ENCODE results near the gene THRAP3. TPM values are rescaled to one million over a fixed set of nuclear protein-coding genes. Genes with fewer than 3 reads are reported as not detected.

Gene THRAP3
- total and polyA plus RNA-seq, 9 of the 15 experiments (the other 6 are each of a cell fraction or from before 2014, with no cell fraction given): 66.2 to 135 (median 113) TPM

DNA sequence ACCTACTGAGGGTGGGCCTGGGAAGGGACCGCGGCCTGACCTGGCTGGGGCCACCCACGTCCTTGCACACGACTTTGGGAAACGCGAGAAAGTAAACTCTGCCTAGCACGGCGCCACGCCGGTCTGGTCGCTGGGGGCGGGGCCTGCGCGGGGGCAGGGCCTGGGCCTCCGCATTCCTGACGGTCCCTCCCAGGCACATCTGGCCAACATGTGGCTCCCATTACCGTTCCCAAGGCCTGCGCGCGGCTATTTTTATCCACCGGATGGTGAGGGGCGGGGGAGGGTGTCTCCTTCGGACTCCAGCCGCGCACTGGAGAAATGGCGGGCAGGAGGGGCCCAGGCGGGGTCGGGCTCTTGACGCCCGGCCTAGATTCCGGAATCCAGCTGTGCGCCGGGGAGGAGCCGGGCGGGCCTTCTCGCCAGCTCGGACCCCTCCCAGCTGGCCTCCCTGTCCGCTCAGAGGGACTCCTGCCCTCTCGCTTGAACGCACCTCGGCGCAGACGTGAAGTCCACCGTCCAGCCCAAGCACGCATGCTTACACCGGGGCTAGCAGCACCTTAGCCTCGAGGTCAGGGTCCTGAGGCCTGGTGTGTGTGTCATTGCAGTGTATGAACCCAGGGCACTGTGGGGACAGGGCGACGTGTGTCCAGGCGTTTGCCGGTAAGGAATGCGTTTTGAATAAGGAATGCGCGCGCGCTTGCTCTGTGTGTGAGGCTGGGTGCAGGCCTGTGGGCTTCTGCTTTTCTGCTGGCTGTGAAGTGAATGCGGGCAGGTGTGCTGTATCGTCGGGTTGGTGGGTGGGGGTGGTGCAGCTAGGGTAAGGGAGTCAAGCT is 97.1 kb downstream of the THRAP3 start (continued):
- TF ChIP-seq, protein P1, sequence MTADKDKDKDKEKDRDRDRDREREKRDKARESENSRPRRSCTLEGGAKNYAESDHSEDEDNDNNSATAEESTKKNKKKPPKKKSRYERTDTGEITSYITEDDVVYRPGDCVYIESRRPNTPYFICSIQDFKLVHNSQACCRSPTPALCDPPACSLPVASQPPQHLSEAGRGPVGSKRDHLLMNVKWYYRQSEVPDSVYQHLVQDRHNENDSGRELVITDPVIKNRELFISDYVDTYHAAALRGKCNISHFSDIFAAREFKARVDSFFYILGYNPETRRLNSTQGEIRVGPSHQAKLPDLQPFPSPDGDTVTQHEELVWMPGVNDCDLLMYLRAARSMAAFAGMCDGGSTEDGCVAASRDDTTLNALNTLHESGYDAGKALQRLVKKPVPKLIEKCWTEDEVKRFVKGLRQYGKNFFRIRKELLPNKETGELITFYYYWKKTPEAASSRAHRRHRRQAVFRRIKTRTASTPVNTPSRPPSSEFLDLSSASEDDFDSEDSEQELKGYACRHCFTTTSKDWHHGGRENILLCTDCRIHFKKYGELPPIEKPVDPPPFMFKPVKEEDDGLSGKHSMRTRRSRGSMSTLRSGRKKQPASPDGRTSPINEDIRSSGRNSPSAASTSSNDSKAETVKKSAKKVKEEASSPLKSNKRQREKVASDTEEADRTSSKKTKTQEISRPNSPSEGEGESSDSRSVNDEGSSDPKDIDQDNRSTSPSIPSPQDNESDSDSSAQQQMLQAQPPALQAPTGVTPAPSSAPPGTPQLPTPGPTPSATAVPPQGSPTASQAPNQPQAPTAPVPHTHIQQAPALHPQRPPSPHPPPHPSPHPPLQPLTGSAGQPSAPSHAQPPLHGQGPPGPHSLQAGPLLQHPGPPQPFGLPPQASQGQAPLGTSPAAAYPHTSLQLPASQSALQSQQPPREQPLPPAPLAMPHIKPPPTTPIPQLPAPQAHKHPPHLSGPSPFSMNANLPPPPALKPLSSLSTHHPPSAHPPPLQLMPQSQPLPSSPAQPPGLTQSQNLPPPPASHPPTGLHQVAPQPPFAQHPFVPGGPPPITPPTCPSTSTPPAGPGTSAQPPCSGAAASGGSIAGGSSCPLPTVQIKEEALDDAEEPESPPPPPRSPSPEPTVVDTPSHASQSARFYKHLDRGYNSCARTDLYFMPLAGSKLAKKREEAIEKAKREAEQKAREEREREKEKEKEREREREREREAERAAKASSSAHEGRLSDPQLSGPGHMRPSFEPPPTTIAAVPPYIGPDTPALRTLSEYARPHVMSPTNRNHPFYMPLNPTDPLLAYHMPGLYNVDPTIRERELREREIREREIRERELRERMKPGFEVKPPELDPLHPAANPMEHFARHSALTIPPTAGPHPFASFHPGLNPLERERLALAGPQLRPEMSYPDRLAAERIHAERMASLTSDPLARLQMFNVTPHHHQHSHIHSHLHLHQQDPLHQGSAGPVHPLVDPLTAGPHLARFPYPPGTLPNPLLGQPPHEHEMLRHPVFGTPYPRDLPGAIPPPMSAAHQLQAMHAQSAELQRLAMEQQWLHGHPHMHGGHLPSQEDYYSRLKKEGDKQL (CRISPR knock-in tag; IDR thresholded peaks at IDR 0.05; ENCODE audit: borderline replicate concordance): peak; percentile 94; the same call in 1 of the 2 replicates
- TF ChIP-seq, protein P2, sequence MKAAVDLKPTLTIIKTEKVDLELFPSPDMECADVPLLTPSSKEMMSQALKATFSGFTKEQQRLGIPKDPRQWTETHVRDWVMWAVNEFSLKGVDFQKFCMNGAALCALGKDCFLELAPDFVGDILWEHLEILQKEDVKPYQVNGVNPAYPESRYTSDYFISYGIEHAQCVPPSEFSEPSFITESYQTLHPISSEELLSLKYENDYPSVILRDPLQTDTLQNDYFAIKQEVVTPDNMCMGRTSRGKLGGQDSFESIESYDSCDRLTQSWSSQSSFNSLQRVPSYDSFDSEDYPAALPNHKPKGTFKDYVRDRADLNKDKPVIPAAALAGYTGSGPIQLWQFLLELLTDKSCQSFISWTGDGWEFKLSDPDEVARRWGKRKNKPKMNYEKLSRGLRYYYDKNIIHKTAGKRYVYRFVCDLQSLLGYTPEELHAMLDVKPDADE (conservative IDR thresholded peaks at IDR 0.05; ENCODE audit: control insufficient read depth, low read depth, low read length): peak; percentile 92
- TF ChIP-seq, protein P3, sequence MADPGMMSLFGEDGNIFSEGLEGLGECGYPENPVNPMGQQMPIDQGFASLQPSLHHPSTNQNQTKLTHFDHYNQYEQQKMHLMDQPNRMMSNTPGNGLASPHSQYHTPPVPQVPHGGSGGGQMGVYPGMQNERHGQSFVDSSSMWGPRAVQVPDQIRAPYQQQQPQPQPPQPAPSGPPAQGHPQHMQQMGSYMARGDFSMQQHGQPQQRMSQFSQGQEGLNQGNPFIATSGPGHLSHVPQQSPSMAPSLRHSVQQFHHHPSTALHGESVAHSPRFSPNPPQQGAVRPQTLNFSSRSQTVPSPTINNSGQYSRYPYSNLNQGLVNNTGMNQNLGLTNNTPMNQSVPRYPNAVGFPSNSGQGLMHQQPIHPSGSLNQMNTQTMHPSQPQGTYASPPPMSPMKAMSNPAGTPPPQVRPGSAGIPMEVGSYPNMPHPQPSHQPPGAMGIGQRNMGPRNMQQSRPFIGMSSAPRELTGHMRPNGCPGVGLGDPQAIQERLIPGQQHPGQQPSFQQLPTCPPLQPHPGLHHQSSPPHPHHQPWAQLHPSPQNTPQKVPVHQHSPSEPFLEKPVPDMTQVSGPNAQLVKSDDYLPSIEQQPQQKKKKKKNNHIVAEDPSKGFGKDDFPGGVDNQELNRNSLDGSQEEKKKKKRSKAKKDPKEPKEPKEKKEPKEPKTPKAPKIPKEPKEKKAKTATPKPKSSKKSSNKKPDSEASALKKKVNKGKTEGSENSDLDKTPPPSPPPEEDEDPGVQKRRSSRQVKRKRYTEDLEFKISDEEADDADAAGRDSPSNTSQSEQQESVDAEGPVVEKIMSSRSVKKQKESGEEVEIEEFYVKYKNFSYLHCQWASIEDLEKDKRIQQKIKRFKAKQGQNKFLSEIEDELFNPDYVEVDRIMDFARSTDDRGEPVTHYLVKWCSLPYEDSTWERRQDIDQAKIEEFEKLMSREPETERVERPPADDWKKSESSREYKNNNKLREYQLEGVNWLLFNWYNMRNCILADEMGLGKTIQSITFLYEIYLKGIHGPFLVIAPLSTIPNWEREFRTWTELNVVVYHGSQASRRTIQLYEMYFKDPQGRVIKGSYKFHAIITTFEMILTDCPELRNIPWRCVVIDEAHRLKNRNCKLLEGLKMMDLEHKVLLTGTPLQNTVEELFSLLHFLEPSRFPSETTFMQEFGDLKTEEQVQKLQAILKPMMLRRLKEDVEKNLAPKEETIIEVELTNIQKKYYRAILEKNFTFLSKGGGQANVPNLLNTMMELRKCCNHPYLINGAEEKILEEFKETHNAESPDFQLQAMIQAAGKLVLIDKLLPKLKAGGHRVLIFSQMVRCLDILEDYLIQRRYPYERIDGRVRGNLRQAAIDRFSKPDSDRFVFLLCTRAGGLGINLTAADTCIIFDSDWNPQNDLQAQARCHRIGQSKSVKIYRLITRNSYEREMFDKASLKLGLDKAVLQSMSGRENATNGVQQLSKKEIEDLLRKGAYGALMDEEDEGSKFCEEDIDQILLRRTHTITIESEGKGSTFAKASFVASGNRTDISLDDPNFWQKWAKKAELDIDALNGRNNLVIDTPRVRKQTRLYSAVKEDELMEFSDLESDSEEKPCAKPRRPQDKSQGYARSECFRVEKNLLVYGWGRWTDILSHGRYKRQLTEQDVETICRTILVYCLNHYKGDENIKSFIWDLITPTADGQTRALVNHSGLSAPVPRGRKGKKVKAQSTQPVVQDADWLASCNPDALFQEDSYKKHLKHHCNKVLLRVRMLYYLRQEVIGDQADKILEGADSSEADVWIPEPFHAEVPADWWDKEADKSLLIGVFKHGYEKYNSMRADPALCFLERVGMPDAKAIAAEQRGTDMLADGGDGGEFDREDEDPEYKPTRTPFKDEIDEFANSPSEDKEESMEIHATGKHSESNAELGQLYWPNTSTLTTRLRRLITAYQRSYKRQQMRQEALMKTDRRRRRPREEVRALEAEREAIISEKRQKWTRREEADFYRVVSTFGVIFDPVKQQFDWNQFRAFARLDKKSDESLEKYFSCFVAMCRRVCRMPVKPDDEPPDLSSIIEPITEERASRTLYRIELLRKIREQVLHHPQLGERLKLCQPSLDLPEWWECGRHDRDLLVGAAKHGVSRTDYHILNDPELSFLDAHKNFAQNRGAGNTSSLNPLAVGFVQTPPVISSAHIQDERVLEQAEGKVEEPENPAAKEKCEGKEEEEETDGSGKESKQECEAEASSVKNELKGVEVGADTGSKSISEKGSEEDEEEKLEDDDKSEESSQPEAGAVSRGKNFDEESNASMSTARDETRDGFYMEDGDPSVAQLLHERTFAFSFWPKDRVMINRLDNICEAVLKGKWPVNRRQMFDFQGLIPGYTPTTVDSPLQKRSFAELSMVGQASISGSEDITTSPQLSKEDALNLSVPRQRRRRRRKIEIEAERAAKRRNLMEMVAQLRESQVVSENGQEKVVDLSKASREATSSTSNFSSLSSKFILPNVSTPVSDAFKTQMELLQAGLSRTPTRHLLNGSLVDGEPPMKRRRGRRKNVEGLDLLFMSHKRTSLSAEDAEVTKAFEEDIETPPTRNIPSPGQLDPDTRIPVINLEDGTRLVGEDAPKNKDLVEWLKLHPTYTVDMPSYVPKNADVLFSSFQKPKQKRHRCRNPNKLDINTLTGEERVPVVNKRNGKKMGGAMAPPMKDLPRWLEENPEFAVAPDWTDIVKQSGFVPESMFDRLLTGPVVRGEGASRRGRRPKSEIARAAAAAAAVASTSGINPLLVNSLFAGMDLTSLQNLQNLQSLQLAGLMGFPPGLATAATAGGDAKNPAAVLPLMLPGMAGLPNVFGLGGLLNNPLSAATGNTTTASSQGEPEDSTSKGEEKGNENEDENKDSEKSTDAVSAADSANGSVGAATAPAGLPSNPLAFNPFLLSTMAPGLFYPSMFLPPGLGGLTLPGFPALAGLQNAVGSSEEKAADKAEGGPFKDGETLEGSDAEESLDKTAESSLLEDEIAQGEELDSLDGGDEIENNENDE (IDR thresholded peaks at IDR 0.05; ENCODE audit: low read depth, low read length): no peak
- TF ChIP-seq GABPA (tag; conservative IDR thresholded peaks at IDR 0.05; ENCODE audit: low read depth) (peak; percentile 46; the same call in 1 of the 2 replicates), KDM5B (IDR thresholded peaks at IDR 0.05; ENCODE audit: insufficient replicate concordance, low read depth, low read length) (peak; percentile 60)

Measured in K562 (cell line).